Suppressor macrophage treated with lipopolysaccharide for 1 hour (primary cell): ENCODE results near the gene CHKA.

Experiments
- DNase-seq, 3 donors: peaks; one replicate each; pipeline ENCODE4 v3.0.0-alpha.2; 2020 to 2022

CHKA gene

DNA sequence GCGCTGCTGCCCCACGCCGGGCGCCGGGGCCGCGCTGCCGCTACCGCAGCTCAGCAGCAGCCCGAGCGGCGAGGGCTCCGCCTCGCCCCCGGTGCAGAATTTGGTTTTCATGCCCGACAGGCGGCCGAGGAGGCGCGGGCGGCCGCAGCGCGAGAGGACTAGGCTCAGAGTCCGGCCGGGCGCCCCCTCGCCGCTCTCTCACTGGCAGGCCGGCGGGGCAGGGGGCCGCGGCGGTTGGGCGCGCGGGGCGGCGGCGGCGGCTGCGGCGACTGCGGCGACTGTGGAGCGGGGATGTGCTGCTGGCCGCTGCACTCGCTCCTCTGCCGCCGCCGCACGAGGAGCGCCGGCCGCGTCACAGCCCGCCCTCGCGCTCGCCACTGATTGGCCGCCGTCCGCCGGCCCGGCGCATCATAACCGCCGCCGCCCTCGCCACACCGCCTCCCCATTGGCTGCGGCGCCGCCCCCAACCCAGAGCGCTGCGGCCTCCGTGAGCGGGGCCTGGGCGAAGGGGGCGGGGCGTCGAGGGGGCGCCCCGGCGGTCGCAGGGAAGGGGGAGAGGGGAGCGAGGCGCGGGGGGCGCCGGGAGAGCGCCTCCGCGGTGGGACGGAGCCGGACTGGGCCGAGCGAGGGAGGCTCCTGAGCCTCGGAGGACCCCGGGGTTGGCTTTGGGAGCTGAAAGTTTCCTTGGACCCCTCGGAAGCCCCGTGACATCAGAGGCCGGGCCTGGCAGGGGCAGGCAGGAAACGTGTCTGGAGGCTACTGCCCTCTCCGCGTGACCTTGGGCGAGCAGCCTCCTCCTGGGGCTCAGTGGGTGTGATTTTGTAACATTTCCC lies at the start of gene CHKA:
CHKA (minus strand) TSS at position 322 of the 833 bp plus-strand sequence; CDS start at position 111, 211 bp downstream.
- peak; percentile 96 to 99 (median 98) for DNase-seq

DNA sequence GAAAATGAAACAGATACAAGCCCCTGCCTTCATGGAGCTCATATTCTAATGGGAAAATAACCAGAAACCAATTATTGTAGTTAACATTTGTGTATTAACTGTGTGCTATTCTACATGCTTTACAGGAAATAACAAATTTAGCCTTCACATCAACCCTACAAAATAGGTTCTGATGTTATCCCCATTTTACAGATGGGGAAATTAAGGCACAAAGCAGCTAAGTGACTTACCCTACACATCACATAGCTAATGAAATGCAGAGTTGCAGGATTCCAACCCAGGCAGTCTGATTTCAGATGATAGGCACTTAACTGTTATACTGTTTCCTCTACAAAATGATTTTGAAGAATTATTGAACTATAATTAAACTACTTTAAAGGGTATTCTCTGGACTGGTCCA lies 48.3 kb upstream of the CHKA start:
- DNase-seq, result no peak

- no peak for DNase-seq
These were observed 47.5 kb upstream of the CHKA start for GRCh38 chr11:68168694-68169093.

GRCh38 chr11:68167474-68167873 lies 46.3 kb upstream of the CHKA start:
- DNase-seq, result no peak

- DNase-seq, result no peak
These were observed 45.8 kb upstream of the CHKA start for GRCh38 chr11:68166969-68167368.

GRCh38 chr11:68165601-68166000 lies 44.4 kb upstream of the CHKA start:
- DNase-seq, result no peak

GRCh38 chr11:68164437-68164836 lies 43.2 kb upstream of the CHKA start:
- no peak for DNase-seq

DNA sequence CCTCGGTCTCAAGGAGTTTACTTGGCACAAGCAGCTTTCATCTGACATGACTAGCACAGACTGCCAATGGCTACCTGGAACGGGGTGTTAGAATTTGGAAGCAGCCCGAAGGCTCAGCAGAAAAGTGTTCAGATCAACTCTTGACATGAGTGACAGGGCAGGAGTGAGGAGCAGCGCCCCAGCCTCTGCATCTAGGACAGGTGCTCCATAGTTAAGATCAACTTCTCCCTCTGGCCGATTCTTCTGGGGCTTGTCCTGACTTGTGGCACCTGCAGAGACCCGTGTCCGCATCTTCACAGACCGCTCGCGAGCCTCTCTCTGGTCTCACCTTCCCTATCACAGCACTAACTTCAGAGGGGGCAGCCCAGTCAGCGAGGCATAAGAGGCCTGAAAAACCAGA lies 42.5 kb upstream of the CHKA start:
- DNase-seq, result no peak

DNA sequence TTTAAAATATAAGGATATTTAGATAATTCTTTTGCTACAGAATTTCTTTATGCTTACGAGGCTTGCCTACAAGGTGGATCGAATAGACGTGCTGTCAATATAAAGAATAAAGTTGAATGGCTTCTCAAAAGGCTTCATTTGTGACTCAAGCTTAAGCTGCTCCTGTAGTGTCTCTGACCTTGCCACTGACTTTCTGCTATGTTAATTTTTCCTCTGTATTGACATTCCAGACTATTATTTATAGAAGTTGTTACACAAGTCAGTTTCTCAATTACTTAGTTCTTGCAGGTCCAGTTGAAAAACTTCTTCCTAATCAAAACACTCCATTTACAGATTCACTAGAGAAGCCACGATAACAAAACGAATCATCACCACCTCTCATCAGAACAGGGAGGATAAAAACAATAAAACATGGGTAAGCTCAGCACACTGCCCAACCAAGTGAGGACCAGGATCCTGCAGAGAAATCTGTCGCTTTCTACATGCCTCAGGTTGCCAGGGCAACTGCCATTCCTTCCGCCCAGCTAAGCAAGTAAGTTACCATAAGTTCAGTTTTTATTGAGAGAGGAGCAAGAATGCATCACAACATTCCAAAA lies 39.0 kb upstream of the CHKA start:
- no peak for DNase-seq

DNA sequence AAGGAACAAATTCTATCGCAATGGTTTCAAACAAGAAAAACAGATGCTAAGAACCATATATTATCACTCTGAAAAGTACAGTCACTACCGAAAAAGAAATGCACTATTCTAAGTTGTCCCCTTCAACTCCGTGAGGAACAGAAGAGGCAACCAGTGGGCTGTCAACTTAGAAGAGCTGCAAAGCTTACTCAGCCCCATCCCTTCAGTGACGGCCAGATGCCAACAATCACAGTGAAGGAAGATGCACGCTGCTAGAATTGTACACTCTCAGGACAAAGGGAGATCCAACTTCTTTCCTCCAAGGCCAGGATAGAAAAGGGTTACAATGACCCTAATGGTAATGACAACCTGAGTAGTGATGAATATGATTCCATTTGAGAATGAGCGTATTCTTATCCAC lies 38.5 kb upstream of the CHKA start:
- DNase-seq, result no peak

DNA sequence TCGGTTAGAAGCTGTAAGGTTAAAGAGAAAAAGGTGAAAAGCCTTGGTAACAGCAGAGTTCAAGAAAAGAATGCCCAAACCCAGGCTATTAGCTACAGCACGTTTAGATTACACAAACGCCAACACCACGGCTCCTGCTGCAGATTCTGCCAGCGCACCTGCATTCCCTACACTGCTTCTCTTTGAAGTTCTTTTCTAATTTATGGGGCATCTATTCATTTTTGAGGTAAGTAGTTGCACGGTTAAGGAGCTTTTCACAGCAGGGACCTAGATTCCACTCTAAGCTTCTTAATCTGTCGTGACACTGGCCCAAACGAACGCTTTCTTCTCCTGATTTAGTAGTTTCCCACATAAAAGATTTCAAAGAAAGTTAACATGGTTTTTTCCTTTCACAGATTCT lies 38.0 kb upstream of the CHKA start:
- no peak for DNase-seq

DNA sequence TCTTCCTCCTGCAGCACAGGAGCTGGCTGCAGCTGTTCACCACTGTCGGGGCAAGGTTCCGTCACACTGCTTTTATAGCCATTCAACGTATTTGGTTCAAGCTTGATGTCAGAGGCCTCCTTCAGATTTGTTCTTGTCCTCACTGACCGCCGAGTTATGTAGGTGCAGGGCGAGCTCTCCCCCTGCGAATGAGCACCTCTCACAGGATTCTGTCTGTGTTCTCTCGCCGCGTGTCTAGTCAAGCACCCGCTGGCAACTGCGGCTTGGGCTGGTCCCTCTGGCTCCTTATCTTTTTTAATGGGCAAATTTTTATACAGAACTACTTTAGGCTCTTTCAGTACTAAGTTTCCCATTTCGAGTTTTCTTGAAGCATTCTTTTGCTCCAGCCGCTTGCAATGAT lies 37.4 kb upstream of the CHKA start:
- no peak for DNase-seq

- no peak for DNase-seq
These were observed 32.6 kb upstream of the CHKA start for GRCh38 chr11:68153742-68154141.

DNA sequence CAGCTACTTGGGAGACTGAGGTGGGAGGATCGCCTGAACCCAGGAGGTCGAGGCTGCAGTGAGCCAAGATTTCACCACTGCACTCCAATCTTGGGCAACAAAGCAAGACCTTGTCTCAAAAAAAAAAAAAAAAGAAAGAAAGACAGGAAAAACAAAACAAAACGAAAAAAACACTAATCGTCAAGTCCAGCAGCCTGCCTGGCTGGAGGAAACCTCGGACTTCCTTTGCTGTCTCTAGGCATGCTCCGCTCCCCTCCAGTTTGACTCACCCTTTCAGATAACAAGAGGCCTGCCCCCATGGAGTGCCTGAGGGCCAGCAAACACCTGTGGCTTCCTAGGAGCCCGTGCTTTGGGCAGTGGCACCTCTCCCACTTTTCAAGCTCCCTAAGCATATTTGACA lies 28.8 kb upstream of the CHKA start:
- peak in 2 of 3 donors; percentile 20 to 30 for DNase-seq

DNA sequence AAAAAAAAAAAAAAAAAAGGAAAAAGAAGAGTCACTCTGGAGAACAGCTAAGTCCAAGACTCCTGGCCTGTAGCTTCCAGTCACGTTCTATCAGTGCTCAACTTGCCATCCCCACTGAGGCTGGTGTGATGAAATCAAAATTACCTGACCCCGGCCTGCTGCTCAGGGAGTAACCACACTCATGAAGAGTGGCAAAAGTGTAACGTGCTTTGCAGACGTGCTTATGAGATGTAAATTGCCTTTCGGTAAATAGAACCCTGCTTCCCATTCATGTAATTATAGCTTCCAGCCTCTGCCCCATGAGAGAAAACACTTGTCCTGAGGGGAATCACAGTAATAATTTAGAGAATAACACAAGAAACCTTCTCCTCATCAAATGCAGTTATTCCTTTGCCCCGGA lies 28.2 kb upstream of the CHKA start:
- DNase-seq, result no peak

GRCh38 chr11:68148879-68149278 lies 27.7 kb upstream of the CHKA start:
- no peak for DNase-seq

DNA sequence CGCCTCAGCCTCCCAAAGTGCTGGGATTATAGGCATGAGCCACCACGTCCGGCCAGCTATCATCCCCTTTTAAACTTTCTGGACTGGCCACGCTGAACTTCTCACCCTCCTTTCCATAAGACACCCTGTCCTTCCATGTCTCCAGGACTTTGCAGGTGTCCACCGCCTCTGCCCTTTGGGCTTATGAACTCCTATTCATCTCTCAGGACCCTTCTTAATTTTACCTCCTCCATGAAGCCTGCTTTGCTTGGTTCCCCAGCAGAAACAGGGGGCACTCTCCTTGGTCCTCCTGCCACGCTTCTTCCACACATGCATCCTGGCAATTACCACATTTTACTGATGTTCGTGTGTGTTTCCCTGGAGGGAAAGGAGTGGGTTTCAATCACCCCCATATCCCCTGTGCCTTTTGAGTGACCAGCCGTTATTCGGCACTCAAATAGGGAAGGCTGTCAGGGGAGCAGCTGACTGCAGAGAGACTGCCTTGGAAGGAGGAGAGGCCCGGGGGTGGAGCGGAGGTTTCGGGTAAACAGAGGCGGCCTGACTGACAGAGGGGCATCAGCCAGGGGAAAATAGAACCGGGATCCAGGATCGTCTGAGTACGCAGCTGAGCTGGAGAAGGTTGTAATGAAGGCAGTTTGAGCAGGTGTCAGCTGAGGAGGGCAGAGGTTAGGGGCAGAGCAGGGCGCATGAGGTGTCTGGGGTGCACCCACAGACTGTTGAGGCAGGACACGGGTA lies 27.1 kb upstream of the CHKA start:
- no peak for DNase-seq

DNA sequence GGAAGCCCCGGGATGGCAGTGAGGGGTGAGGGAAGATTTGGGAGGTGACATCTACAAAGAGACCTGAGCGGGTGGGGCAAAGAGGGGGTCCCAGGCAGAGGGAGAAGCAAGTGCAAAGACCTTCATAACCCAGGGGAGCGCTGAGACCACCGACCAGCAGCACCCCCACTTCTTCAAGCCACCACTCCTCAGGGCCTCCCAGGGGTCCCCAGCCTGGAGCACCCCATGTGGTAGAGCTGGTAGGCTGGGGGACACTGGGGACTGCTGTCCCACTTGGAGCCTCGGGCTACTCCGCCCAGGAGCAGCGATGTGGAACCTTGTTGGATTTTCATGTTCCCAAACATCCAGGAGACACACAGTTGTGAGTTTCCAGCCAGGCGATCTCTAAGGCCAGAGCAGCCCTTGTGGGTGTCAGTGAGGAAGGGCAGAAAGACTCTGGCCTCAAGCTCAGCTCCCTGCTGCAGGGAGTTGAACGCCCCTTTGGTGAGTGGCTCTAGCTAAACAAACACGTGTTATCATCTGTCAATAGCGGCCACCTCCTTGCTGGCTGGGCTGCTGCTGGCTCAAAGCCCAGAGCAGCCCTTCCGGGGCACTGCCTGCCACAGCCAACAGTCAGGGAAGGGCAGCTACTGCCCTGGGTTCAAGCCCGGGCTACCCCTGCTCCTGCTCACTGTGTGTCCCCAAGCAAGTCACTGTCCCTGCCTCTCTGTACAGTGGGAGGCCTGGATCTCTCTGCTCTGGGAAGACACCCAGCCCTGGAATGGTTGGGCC lies 25.7 kb upstream of the CHKA start:
- DNase-seq, result peak; percentile 23 to 30 (median 25)

GRCh38 chr11:68146010-68146540 lies 24.9 kb upstream of the CHKA start:
- DNase-seq, result peak; percentile 74 to 89 (median 78)

GRCh38 chr11:68145120-68145866 lies 24.1 kb upstream of the CHKA start:
- no peak for DNase-seq

- DNase-seq, result no peak
These were observed 22.1 kb upstream of the CHKA start for GRCh38 chr11:68143310-68143689.
